Gastroesophageal sphincter (tissue), 3 donors: ENCODE results near the gene IKZF1.

ENCODE experiments used
- CTCF ChIP-seq, 4 experiments: fragments of 200-600 bp in 2 of 4; fragments of 450-650 bp in 2 of 4; sonication (generic) in 1 of 4; IDR thresholded peaks; one replicate each; pipeline ENCODE4 v1.5.1; 2017 to 2019; ENCODE audit warnings: antibody characterized with exemption in 4 of 4, mild to moderate bottlenecking in 2 of 4, moderate library complexity in 2 of 4
- EP300 ChIP-seq: sonication (generic); formaldehyde crosslinking; IDR thresholded peaks from one replicate; pipeline ENCODE4 v1.6.1; 2017; ENCODE audit warnings: antibody characterized with exemption, mild to moderate bottlenecking
- POLR2AphosphoS5 ChIP-seq: sonication (generic); formaldehyde crosslinking; IDR thresholded peaks from one replicate; pipeline ENCODE4 v1.6.1; 2017; ENCODE audit warnings: antibody characterized with exemption

GRCh38 chr7:50275430-50275829 is 29.1 kb upstream of the IKZF1 start:
- TF ChIP-seq EP300 (no peak), POLR2AphosphoS5 (no peak), CTCF (IDR thresholded peaks at IDR 0.05) (no peak)
